Mesodermal cell (in vitro differentiated cells): Measurements from ENCODE around the gene LMO7. TPM values are rescaled to one million over a fixed set of nuclear protein-coding genes. Genes with fewer than 3 reads are reported as not detected.

Experiments
- H3K27ac ChIP-seq: 2 replicates; pipeline ENCODE4 v1.7.0; 2013; ENCODE audit warnings: mild to moderate bottlenecking, low read depth, low read length, moderate library complexity; ENCODE audit not compliant: severe bottlenecking
- H3K36me3 ChIP-seq: 2 replicates; pipeline ENCODE4 v1.7.1; 2013; ENCODE audit warnings: mild to moderate bottlenecking, low read length, moderate library complexity; ENCODE audit not compliant: control insufficient read depth, insufficient read depth
- H3K4me1 ChIP-seq: one replicate; pipeline ENCODE4 v1.7.1; 2013; ENCODE audit warnings: mild to moderate bottlenecking, low read length; ENCODE audit not compliant: insufficient read depth, control insufficient read depth, poor library complexity, severe bottlenecking
- H3K4me3 ChIP-seq: 2 replicates; pipeline ENCODE4 v1.7.0; 2013; ENCODE audit warnings: low read length, control low read depth, mild to moderate bottlenecking; ENCODE audit not compliant: insufficient read depth, poor library complexity, severe bottlenecking; ENCODE audit errors: extremely low read depth
- H3K9me3 ChIP-seq: 2 replicates; pipeline ENCODE4 v1.7.1; 2013; ENCODE audit warnings: mild to moderate bottlenecking, low read length, moderate library complexity; ENCODE audit not compliant: control insufficient read depth
- WGBS, 2 experiments: methylation state at CpG; one replicate each; pipeline ENCODE4 v1.1.5; 2013; ENCODE audit warnings: missing lambda C conversion rate in 2 of 2; ENCODE audit not compliant: insufficient coverage in 2 of 2; 5-methylcytosine and 5-hydroxymethylcytosine counted together
- polyA plus RNA-seq, 2 experiments: library from polyadenylated mRNA; stranded (reverse); fragments of 50-300 nt; gene quantifications; one replicate each; pipeline ENCODE4 v1.2.3, GENCODE V29; 2013

Gene LMO7
- polyA plus RNA-seq (2013, experiment 1 of 2) = 27.5 TPM
- 24.9 TPM for polyA plus RNA-seq (2013, experiment 2 of 2)

GRCh38 chr13:75635828-75636435 is at the start of gene LMO7:
TSS of gene LMO7 (plus strand) at chr13:75636330. CDS start at chr13:75636658, 328 bp downstream.
- WGBS, 2 experiments = 1% methylated on average over 31 to 67 of the region's 76 CpGs
- peaks cover 7% of the 10 kb centered on the region for H3K4me1 ChIP-seq
- peak within 1 kb of the TSS; percentile 57 for H3K4me3 ChIP-seq
- H3K9me3 ChIP-seq = no peaks in the 10 kb centered on the region
- no peaks in the 10 kb centered on the region for H3K36me3 ChIP-seq
- H3K27ac ChIP-seq = no peak within 1 kb of the TSS

- Histone ChIP-seq H3K4me1 (no peaks in the 10 kb centered on the region), H3K27ac (no peak overlapping the region), H3K9me3 (peaks cover 7% of the 10 kb centered on the region), H3K36me3 (peaks cover 15% of the 10 kb centered on the region), H3K4me3 (no peak overlapping the region)
- WGBS, 2 experiments = no CpG with 5 or more reads among the region's 1 CpG
Measured at GRCh38 chr13:75587679-75588078, 48.5 kb upstream of the LMO7 start.

- Histone ChIP-seq H3K4me1 (no peaks in the 10 kb centered on the region), H3K27ac (no peak overlapping the region), H3K4me3 (no peak overlapping the region), H3K9me3 (no peaks in the 10 kb centered on the region), H3K36me3 (no peaks in the 10 kb centered on the region)
- 88 to 100% methylated on average over 1 of the region's 1 CpG for WGBS, 2 experiments
Measured at GRCh38 chr13:75596657-75597182, 39.4 kb upstream of the LMO7 start.

- Histone ChIP-seq H3K36me3 (no peaks in the 10 kb centered on the region), H3K27ac (no peak overlapping the region), H3K4me1 (no peaks in the 10 kb centered on the region), H3K4me3 (no peak overlapping the region), H3K9me3 (no peaks in the 10 kb centered on the region)
- 0% methylated on average over 1 of the region's 4 CpGs; no CpG with 5 or more reads in 1 of the 2 experiments for WGBS, 2 experiments
Measured at GRCh38 chr13:75600371-75600770, 35.8 kb upstream of the LMO7 start.

GRCh38 chr13:75603038-75603437 is 33.1 kb upstream of the LMO7 start:
- peaks cover 4% of the 10 kb centered on the region for H3K36me3 ChIP-seq
- no peaks in the 10 kb centered on the region for H3K9me3 ChIP-seq
- WGBS, 2 experiments = 100% methylated on average over 1 of the region's 2 CpGs; no CpG with 5 or more reads in 1 of the 2 experiments
- no peak overlapping the region for H3K27ac ChIP-seq
- no peak overlapping the region for H3K4me3 ChIP-seq
- no peaks in the 10 kb centered on the region for H3K4me1 ChIP-seq

- no peak overlapping the region for H3K27ac ChIP-seq
- 83 to 100% methylated on average over 1 of the region's 2 CpGs for WGBS, 2 experiments
- no peaks in the 10 kb centered on the region for H3K4me1 ChIP-seq
- no peak overlapping the region for H3K4me3 ChIP-seq
- peaks cover 4% of the 10 kb centered on the region for H3K36me3 ChIP-seq
- no peaks in the 10 kb centered on the region for H3K9me3 ChIP-seq
Measured at GRCh38 chr13:75607447-75607846, 28.7 kb upstream of the LMO7 start.

GRCh38 chr13:75610466-75610865 is 25.7 kb upstream of the LMO7 start:
- no peak overlapping the region for H3K27ac ChIP-seq
- H3K9me3 ChIP-seq = no peaks in the 10 kb centered on the region
- H3K4me3 ChIP-seq = no peak overlapping the region
- no peaks in the 10 kb centered on the region for H3K4me1 ChIP-seq
- H3K36me3 ChIP-seq = peaks cover 4% of the 10 kb centered on the region

GRCh38 chr13:75612354-75612753 is 23.8 kb upstream of the LMO7 start:
- H3K4me1 ChIP-seq = no peaks in the 10 kb centered on the region

GRCh38 chr13:75617230-75617629 is 18.9 kb upstream of the LMO7 start:
- Histone ChIP-seq H3K4me3 (no peak overlapping the region), H3K27ac (no peak overlapping the region), H3K9me3 (no peaks in the 10 kb centered on the region), H3K36me3 (no peaks in the 10 kb centered on the region), H3K4me1 (peaks cover 15% of the 10 kb centered on the region)
- WGBS, 2 experiments = 91 to 100% methylated on average over 1 of the region's 1 CpG

More at GRCh38 chr13:75612354-75612753, 23.8 kb upstream of the LMO7 start:
- Histone ChIP-seq H3K27ac (no peak overlapping the region), H3K4me3 (no peak overlapping the region), H3K9me3 (no peaks in the 10 kb centered on the region), H3K36me3 (no peaks in the 10 kb centered on the region)
- 100% methylated on average over 1 of the region's 2 CpGs; no CpG with 5 or more reads in 1 of the 2 experiments for WGBS, 2 experiments

- Histone ChIP-seq H3K9me3 (no peaks in the 10 kb centered on the region), H3K36me3 (no peaks in the 10 kb centered on the region), H3K27ac (no peak overlapping the region), H3K4me3 (no peak overlapping the region), H3K4me1 (peaks cover 15% of the 10 kb centered on the region)
- 0% methylated on average over 1 of the region's 1 CpG for WGBS, 2 experiments
Measured at GRCh38 chr13:75618308-75618707, 17.8 kb upstream of the LMO7 start.

GRCh38 chr13:75620020-75620419 is 16.1 kb upstream of the LMO7 start:
- no peak overlapping the region for H3K27ac ChIP-seq
- WGBS, 2 experiments = no CpG with 5 or more reads among the region's 1 CpG

More at GRCh38 chr13:75620020-75620419, 16.1 kb upstream of the LMO7 start:
- Histone ChIP-seq H3K9me3 (no peaks in the 10 kb centered on the region), H3K4me1 (peaks cover 15% of the 10 kb centered on the region), H3K36me3 (no peaks in the 10 kb centered on the region), H3K4me3 (no peak overlapping the region)
